DOHH2 (cell line): Measurements from ENCODE around the gene RIMBP2.

Experiments used
- H3F3A ChIP-seq: fragments of 200-600 bp; sonication (generic), shearing (Covaris generic); 2 replicates; pipeline ENCODE4 v1.6.0; 2016; ENCODE audit warnings: antibody characterized with exemption, mild to moderate bottlenecking; ENCODE audit not compliant: control insufficient read depth, insufficient read depth
- H3K27ac ChIP-seq: fragments of 200-600 bp; sonication (generic); 2 replicates; pipeline ENCODE4 v1.5.1; 2014; ENCODE audit warnings: low read depth, mild to moderate bottlenecking, low read length, moderate library complexity
- H3K27me3 ChIP-seq: fragments of 200-600 bp; sonication (generic); 2 replicates; pipeline ENCODE4 v1.6.1; 2014; ENCODE audit warnings: mild to moderate bottlenecking, low read length, mixed read lengths; ENCODE audit not compliant: control insufficient read depth
- H3K36me3 ChIP-seq: fragments of 200-600 bp; sonication (generic); 2 replicates; pipeline ENCODE4 v1.6.1; 2014; ENCODE audit warnings: mild to moderate bottlenecking, low read length, moderate library complexity, mixed read lengths; ENCODE audit not compliant: control insufficient read depth
- H3K4me1 ChIP-seq: fragments of 200-600 bp; sonication (generic); 2 replicates; pipeline ENCODE4 v1.6.1; 2014; ENCODE audit warnings: mild to moderate bottlenecking, low read length, mixed read lengths; ENCODE audit not compliant: control insufficient read depth
- H3K4me2 ChIP-seq: fragments of 200-600 bp; sonication (generic); 2 replicates; pipeline ENCODE4 v1.6.0; 2014; ENCODE audit warnings: mild to moderate bottlenecking, low read length, moderate library complexity
- H3K4me3 ChIP-seq: fragments of 200-600 bp; sonication (generic); 2 replicates; pipeline ENCODE4 v1.5.1; 2014; ENCODE audit warnings: mild to moderate bottlenecking, low read length, mixed read lengths
- H3K79me2 ChIP-seq: fragments of 200-600 bp; sonication (generic); 2 replicates; pipeline ENCODE4 v1.6.1; 2014; ENCODE audit warnings: mild to moderate bottlenecking, low read length, mixed read lengths; ENCODE audit not compliant: control insufficient read depth
- H3K9me2 ChIP-seq: fragments of 200-600 bp; sonication (generic); replicated peaks from 2 replicates; pipeline ENCODE4 v1.6.1; 2014; ENCODE audit warnings: mild to moderate bottlenecking, low read length, mixed read lengths; ENCODE audit not compliant: control insufficient read depth
- H3K9me3 ChIP-seq: fragments of 200-600 bp; sonication (generic); 2 replicates; pipeline ENCODE4 v1.6.1; 2014; ENCODE audit warnings: antibody characterized with exemption, low read length, mixed read lengths; ENCODE audit not compliant: control insufficient read depth, insufficient read depth
- H4K20me1 ChIP-seq: fragments of 200-600 bp; sonication (generic); 2 replicates; pipeline ENCODE4 v1.6.0; 2014; ENCODE audit warnings: low read depth, mild to moderate bottlenecking, antibody characterized with exemption, low read length, moderate library complexity; ENCODE audit not compliant: control insufficient read depth, insufficient read depth
- CTCF ChIP-seq: fragments of 200-600 bp; sonication (generic); IDR thresholded peaks from one replicate; pipeline ENCODE4 v1.5.1; 2014; ENCODE audit warnings: antibody characterized with exemption, mild to moderate bottlenecking, low read depth, low read length; ENCODE audit not compliant: poor library complexity, severe bottlenecking
- EZH2phosphoT487 ChIP-seq: fragments of 200-600 bp; sonication (generic); IDR thresholded peaks from 2 replicates; pipeline ENCODE4 v1.6.1; 2017; ENCODE audit warnings: borderline replicate concordance, mild to moderate bottlenecking, antibody characterized with exemption, low read length, moderate library complexity, mixed read lengths

RIMBP2 gene

DNA sequence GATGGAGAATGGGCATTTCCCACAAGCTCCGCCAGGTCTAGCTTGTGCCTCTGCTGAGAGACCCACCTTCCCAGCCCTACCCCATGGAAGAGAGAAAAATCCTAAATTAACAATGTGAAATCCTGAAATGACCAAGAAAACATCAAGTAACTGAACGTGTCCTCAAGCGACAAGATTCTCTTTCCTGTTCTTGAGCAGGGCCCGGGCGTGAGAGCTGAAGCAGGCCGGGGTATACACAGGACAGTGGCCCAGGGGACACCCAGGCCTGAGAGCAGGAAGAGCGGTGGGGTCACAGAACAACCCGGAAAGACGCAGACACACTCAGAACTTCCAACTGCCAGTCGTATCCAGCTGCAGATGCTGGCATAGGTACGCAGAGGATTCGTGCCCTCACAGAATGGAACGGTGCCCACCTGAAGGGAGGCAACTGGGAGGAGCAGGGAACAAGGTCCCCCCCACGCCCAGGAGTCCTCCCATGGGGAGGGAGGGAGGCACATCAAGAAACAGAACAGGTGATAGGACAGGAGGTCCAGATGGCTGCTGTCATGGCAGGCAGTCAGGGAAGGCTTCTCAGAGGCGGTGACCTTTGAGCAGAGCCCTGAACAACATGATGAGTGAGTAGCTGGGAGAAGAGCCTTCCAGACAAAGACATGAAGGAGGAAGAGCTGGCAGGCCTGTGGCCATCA, 9.1 kb downstream of the RIMBP2 start:
- H3K9me2 ChIP-seq = no peaks in the 10 kb centered on the region
- H3K27ac ChIP-seq = no peak overlapping the region
- no peaks in the 10 kb centered on the region for H3K27me3 ChIP-seq
- H3K4me1 ChIP-seq = no peaks in the 10 kb centered on the region
- no peaks in the 10 kb centered on the region for H3K36me3 ChIP-seq
- no peaks in the 10 kb centered on the region for H3K9me3 ChIP-seq
- no peaks in the 10 kb centered on the region for H4K20me1 ChIP-seq
- no peaks in the 10 kb centered on the region for H3F3A ChIP-seq
- no peak overlapping the region for H3K4me2 ChIP-seq
- no peaks in the 10 kb centered on the region for H3K79me2 ChIP-seq
- TF ChIP-seq EZH2phosphoT487 (no peak), CTCF (no peak)
- no peak overlapping the region for H3K4me3 ChIP-seq

DNA sequence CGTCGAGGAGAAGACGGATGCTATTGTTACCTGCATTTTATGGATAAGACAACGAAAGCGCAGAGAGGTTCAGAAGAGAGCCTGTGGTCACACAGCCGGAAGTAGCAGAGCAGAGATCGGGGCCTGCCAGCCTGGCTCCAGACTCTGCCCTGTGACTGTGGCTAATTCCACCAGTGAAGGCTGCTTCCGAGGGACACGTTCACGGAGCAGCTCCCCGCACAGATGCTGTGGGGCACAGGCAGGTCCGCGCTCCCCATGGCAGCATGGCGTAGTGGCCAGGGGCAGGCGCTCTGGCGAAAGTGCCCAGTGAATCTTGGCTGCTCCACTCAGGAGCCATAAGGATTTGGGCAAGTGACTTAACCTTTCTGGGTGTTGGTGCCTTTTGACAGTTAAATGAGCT, 9.8 kb downstream of the RIMBP2 start:
- Histone ChIP-seq H3K79me2 (no peaks in the 10 kb centered on the region), H3K27ac (no peak overlapping the region), H3K4me1 (no peaks in the 10 kb centered on the region), H4K20me1 (no peaks in the 10 kb centered on the region), H3F3A (no peaks in the 10 kb centered on the region), H3K36me3 (no peaks in the 10 kb centered on the region), H3K27me3 (no peaks in the 10 kb centered on the region), H3K4me3 (no peak overlapping the region), H3K4me2 (no peak overlapping the region), H3K9me2 (no peaks in the 10 kb centered on the region), H3K9me3 (no peaks in the 10 kb centered on the region)
- TF ChIP-seq CTCF (no peak), EZH2phosphoT487 (no peak)

- H3K4me3 ChIP-seq = no peak overlapping the region
- H3K27ac ChIP-seq = no peak overlapping the region
- H3K4me2 ChIP-seq = no peak overlapping the region
- H3K79me2 ChIP-seq = no peaks in the 10 kb centered on the region
- TF ChIP-seq EZH2phosphoT487 (no peak), CTCF (no peak)
- no peaks in the 10 kb centered on the region for H3K27me3 ChIP-seq
- H4K20me1 ChIP-seq = no peaks in the 10 kb centered on the region
- no peaks in the 10 kb centered on the region for H3K9me2 ChIP-seq
- H3K36me3 ChIP-seq = no peaks in the 10 kb centered on the region
- H3F3A ChIP-seq = no peaks in the 10 kb centered on the region
- H3K9me3 ChIP-seq = no peaks in the 10 kb centered on the region
- H3K4me1 ChIP-seq = no peaks in the 10 kb centered on the region
These were observed 10.8 kb downstream of the RIMBP2 start for GRCh38 chr12:130705178-130705822.
